ENCODE data around the gene LRTM2. TPM values are rescaled to one million over a fixed set of nuclear protein-coding genes. Genes with fewer than 3 reads are reported as not detected.

LRTM2 gene
- total RNA-seq, 1 experiment from 2014 or later: not detected

DNA sequence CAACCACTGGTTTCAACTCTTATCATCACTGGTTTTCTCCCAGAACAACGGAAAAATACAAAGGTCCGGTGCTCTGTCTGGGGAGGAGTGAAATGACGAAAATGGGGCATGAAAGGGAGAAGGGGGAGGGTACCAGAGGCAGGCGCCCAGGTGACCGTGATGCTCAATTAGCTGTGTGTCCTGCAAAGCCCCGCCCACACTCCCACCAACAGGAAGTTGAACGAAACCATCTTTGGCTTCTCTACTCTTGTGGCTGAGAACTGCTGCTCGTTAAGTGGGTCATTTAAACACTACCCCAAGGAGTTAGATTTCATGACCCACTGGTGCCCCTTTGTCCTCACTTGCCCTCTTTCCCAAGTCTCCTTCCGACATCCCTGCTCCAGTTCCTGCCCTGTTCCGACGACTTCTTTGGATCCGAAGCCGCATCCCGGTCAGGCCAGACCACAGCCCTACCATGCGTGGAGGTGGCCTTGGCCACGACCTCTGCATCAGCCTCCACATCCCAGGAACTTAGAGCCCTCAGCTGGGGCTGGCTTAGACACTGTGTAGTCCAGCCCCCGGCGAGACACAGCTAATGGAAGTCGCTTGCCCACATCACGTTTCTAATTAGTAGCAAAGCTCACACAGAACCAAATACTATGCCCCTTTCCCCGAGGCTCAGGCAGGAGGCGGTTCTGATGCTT lies 11.4 kb upstream of the LRTM2 start:
- Histone ChIP-seq H3K36me3 (ENCODE audit: low read depth) (no peaks in the 10 kb centered on the region), H3K4me1 (replicated peaks; ENCODE audit: insufficient read depth) (no peaks in the 10 kb centered on the region), H2AFZ (no peak overlapping the region), H3K79me2 (ENCODE audit: low read depth) (no peaks in the 10 kb centered on the region), H3F3A (ENCODE audit: insufficient read depth, low read depth) (no peaks in the 10 kb centered on the region), H4K20me1 (ENCODE audit: insufficient read depth) (no peaks in the 10 kb centered on the region), H3K27me3 (ENCODE audit: insufficient read depth, low read depth) (peaks cover 56% of the 10 kb centered on the region), H3K4me3 (no peak overlapping the region), H3K9me2 (ENCODE audit: insufficient read depth) (no peaks in the 10 kb centered on the region), H3K9me3 (ENCODE audit: insufficient read depth, low read depth) (no peaks in the 10 kb centered on the region), H3K27ac (no peak overlapping the region), H3K4me2 (no peak overlapping the region)
- no TSS peak for BruUV-seq (replicated peaks)
- TF ChIP-seq EZH2 (IDR thresholded peaks at IDR 0.05; ENCODE audit: low read depth): no peak
- TF ChIP-seq, protein P1, sequence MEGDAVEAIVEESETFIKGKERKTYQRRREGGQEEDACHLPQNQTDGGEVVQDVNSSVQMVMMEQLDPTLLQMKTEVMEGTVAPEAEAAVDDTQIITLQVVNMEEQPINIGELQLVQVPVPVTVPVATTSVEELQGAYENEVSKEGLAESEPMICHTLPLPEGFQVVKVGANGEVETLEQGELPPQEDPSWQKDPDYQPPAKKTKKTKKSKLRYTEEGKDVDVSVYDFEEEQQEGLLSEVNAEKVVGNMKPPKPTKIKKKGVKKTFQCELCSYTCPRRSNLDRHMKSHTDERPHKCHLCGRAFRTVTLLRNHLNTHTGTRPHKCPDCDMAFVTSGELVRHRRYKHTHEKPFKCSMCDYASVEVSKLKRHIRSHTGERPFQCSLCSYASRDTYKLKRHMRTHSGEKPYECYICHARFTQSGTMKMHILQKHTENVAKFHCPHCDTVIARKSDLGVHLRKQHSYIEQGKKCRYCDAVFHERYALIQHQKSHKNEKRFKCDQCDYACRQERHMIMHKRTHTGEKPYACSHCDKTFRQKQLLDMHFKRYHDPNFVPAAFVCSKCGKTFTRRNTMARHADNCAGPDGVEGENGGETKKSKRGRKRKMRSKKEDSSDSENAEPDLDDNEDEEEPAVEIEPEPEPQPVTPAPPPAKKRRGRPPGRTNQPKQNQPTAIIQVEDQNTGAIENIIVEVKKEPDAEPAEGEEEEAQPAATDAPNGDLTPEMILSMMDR (conservative IDR thresholded peaks at IDR 0.05): no peak
- DNase-seq: no peak
- ChIA-PET CTCF (no interaction called here), POLR2A (ENCODE audit: unreplicated experiment) (no interaction called here)
- intact Hi-C loops (cut with micrococcal nuclease; ENCODE audit: unreplicated experiment): no loop called here

- Histone ChIP-seq H3K4me3 (no peak overlapping the region), H2AFZ (no peak overlapping the region), H3K79me2 (ENCODE audit: low read depth) (no peaks in the 10 kb centered on the region), H3K9me2 (ENCODE audit: insufficient read depth) (no peaks in the 10 kb centered on the region), H4K20me1 (ENCODE audit: insufficient read depth) (no peaks in the 10 kb centered on the region), H3F3A (ENCODE audit: insufficient read depth, low read depth) (no peaks in the 10 kb centered on the region), H3K27me3 (ENCODE audit: insufficient read depth, low read depth) (peaks cover 63% of the 10 kb centered on the region), H3K36me3 (ENCODE audit: low read depth) (no peaks in the 10 kb centered on the region), H3K4me1 (replicated peaks; ENCODE audit: insufficient read depth) (no peaks in the 10 kb centered on the region), H3K27ac (no peak overlapping the region), H3K9me3 (ENCODE audit: insufficient read depth, low read depth) (no peaks in the 10 kb centered on the region), H3K4me2 (no peak overlapping the region)
- BruUV-seq (replicated peaks): no TSS peak
- no peak for TF ChIP-seq EZH2 (IDR thresholded peaks at IDR 0.05; ENCODE audit: low read depth)
- TF ChIP-seq, protein P1 (conservative IDR thresholded peaks at IDR 0.05): no peak
- intact Hi-C loops (cut with micrococcal nuclease; ENCODE audit: unreplicated experiment): no loop called here
- DNase-seq: no peak
- ChIA-PET CTCF (no interaction called here), POLR2A (ENCODE audit: unreplicated experiment) (no interaction called here)
These were observed 10.7 kb upstream of the LRTM2 start for GRCh38 chr12:1809591-1810190.

DNA sequence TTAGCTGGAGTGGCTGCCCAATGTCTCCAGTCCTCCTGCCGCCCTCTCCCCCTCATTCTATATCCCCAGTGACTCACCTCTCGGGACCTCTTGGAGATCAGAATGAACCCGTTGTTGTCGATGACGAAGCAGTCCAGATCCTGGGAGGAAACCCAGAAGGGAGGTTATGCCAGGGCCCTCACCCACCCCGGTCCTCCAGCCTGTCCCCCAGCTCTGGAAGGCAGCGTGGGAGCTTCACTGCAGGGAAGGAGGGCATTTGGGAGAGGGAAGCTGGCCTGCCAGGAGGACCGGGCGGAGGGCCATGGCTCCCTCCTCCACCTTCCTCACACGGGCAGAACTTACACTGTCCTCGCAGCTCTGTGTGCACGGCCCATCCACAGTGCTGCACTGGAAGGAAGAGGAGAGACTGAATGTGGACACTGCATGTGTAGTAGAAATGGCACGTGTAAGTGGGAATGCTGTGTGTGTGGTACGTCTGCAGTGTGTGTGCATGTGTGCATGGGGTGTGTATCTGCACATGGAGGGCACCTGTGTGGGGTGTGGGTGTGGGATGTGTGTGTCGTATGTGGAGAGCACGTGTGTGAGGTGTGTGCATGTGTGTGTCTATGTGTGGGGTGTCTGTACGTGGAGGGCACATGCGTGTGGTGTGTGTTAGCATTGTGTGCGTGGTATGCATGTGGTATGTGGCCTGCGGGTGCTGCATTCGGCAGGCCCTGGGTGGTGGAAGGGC lies 10.0 kb upstream of the LRTM2 start:
- intact Hi-C loops (cut with micrococcal nuclease; ENCODE audit: unreplicated experiment): no loop called here
- H3K9me2 ChIP-seq (ENCODE audit: insufficient read depth): no peaks in the 10 kb centered on the region
- ChIA-PET CTCF (no interaction called here), POLR2A (ENCODE audit: unreplicated experiment) (no interaction called here)
- no peak for DNase-seq
- H3K27me3 ChIP-seq (ENCODE audit: insufficient read depth, low read depth): peaks cover 70% of the 10 kb centered on the region
- TF ChIP-seq, protein P1 (conservative IDR thresholded peaks at IDR 0.05): no peak
- TF ChIP-seq EZH2 (IDR thresholded peaks at IDR 0.05; ENCODE audit: low read depth): no peak
- H2AFZ ChIP-seq: no peak overlapping the region
- no peaks in the 10 kb centered on the region for H4K20me1 ChIP-seq (ENCODE audit: insufficient read depth)
- no peaks in the 10 kb centered on the region for H3K4me1 ChIP-seq (replicated peaks; ENCODE audit: insufficient read depth)
- no peaks in the 10 kb centered on the region for H3K9me3 ChIP-seq (ENCODE audit: insufficient read depth, low read depth)
- H3F3A ChIP-seq (ENCODE audit: insufficient read depth, low read depth): no peaks in the 10 kb centered on the region
- H3K27ac ChIP-seq: no peak overlapping the region
- H3K79me2 ChIP-seq (ENCODE audit: low read depth): no peaks in the 10 kb centered on the region
- no peak overlapping the region for H3K4me2 ChIP-seq
- no TSS peak for BruUV-seq (replicated peaks)
- H3K4me3 ChIP-seq: no peak overlapping the region
- H3K36me3 ChIP-seq (ENCODE audit: low read depth): no peaks in the 10 kb centered on the region

All from PC-9 (cell line).